OCI-LY7 (cell line): ENCODE results near the gene FOXO6. TPM values are rescaled to one million over a fixed set of nuclear protein-coding genes. Genes with fewer than 3 reads are reported as not detected.

Experiments used
- BruUV-seq: library from RNA; stranded (reverse); fragments of 400-500 nt; replicated peaks from 2 replicates; lab custom pipeline; 2021; lab: Mats Ljungman, UMichigan
- CTCF ChIA-PET: fragments of 300-600 bp; sonication (Branson Sonifier 250); formaldehyde crosslinking; loops from one replicate; lab custom pipeline; 2022; ENCODE audit warnings: antibody characterized with exemption; ENCODE audit not compliant: unreplicated experiment; lab: Charles Lee
- POLR2A ChIA-PET: fragments of 300-600 bp; sonication (Branson Sonifier 250); formaldehyde crosslinking; loops from one replicate; lab custom pipeline; 2022; ENCODE audit warnings: antibody characterized with exemption; lab: Charles Lee
- DNase-seq: peaks from one replicate; pipeline ENCODE4 v3.0.0-alpha.2; 2015; ENCODE audit warnings: low spot score
- H2AFZ ChIP-seq: fragments of 200-600 bp; sonication (generic), shearing (Covaris generic); 2 replicates; pipeline ENCODE4 v1.6.1; 2014; ENCODE audit warnings: mild to moderate bottlenecking, antibody characterized with exemption, low read length, moderate library complexity
- H3K27ac ChIP-seq: fragments of 200-600 bp; sonication (generic); 2 replicates; pipeline ENCODE4 v1.5.1; 2014; ENCODE audit warnings: mixed run types, low read depth, mild to moderate bottlenecking, moderate library complexity, low read length, inconsistent platforms; ENCODE audit not compliant: poor library complexity, severe bottlenecking
- H3K36me3 ChIP-seq: fragments of 200-600 bp; sonication (generic); 2 replicates; pipeline ENCODE4 v1.6.1; 2014; ENCODE audit warnings: mild to moderate bottlenecking, antibody characterized with exemption, low read length, moderate library complexity, mixed read lengths; ENCODE audit not compliant: insufficient read depth
- H3K4me1 ChIP-seq: fragments of 200-600 bp; sonication (generic); 2 replicates; pipeline ENCODE4 v1.5.1; 2014; ENCODE audit warnings: mild to moderate bottlenecking, low read length; ENCODE audit not compliant: insufficient read depth, poor library complexity, severe bottlenecking
- H3K4me2 ChIP-seq: fragments of 200-600 bp; sonication (generic); 2 replicates; pipeline ENCODE4 v1.6.1; 2014; ENCODE audit warnings: mild to moderate bottlenecking, low read length
- H3K4me3 ChIP-seq: fragments of 200-600 bp; sonication (generic); 2 replicates; pipeline ENCODE4 v1.5.1; 2014; ENCODE audit warnings: mild to moderate bottlenecking, low read depth, low read length; ENCODE audit not compliant: poor library complexity, severe bottlenecking
- H3K79me2 ChIP-seq: fragments of 200-600 bp; sonication (generic); 2 replicates; pipeline ENCODE4 v1.6.1; 2016; ENCODE audit warnings: low read depth, mild to moderate bottlenecking, low read length, moderate library complexity, mixed read lengths; ENCODE audit not compliant: insufficient read depth
- H3K9me2 ChIP-seq: fragments of 200-600 bp; sonication (generic); 2 replicates; pipeline ENCODE4 v1.6.1; 2016; ENCODE audit warnings: mild to moderate bottlenecking, low read length, mixed read lengths; ENCODE audit not compliant: insufficient read depth
- H3K9me3 ChIP-seq: fragments of 200-600 bp; sonication (generic); 2 replicates; pipeline ENCODE4 v1.6.1; 2014; ENCODE audit warnings: mild to moderate bottlenecking, mixed run types, low read length, mixed read lengths
- H4K20me1 ChIP-seq: fragments of 200-600 bp; sonication (generic); 2 replicates; pipeline ENCODE4 v1.6.1; 2014; ENCODE audit warnings: mild to moderate bottlenecking, antibody characterized with exemption, low read length, moderate library complexity, mixed read lengths; ENCODE audit not compliant: insufficient read depth
- CTCF ChIP-seq: fragments of 200-600 bp; sonication (generic); conservative IDR thresholded peaks from 2 replicates; pipeline ENCODE4 v1.5.1; 2014; ENCODE audit warnings: mild to moderate bottlenecking, antibody characterized with exemption, low read length, moderate library complexity, mixed read lengths
- EZH2phosphoT487 ChIP-seq: fragments of 200-600 bp; sonication (generic); IDR thresholded peaks from 2 replicates; pipeline ENCODE4 v1.6.1; 2018; ENCODE audit warnings: low read depth, borderline replicate concordance, mild to moderate bottlenecking, mixed run types, antibody characterized with exemption, low read length, moderate library complexity, mixed read lengths
- intact Hi-C: fragments of 100-400 bp; cut with micrococcal nuclease; formaldehyde crosslinking; loops from one replicate; pipeline ENCODE4 v1.10.0; 2022; ENCODE audit not compliant: unreplicated experiment
- total RNA-seq, 2 experiments: library from RNA; depleted of rRNA in 1 of 2; stranded (reverse); fragments of >200 nt in 1 of 2; shearing (Covaris generic) in 1 of 2; gene quantifications; 2 replicates each; pipeline ENCODE4 v1.2.3, GENCODE V29; 2014 to 2022

FOXO6 gene
- total RNA-seq, 2 experiments from 2014 or later = not detected

DNA sequence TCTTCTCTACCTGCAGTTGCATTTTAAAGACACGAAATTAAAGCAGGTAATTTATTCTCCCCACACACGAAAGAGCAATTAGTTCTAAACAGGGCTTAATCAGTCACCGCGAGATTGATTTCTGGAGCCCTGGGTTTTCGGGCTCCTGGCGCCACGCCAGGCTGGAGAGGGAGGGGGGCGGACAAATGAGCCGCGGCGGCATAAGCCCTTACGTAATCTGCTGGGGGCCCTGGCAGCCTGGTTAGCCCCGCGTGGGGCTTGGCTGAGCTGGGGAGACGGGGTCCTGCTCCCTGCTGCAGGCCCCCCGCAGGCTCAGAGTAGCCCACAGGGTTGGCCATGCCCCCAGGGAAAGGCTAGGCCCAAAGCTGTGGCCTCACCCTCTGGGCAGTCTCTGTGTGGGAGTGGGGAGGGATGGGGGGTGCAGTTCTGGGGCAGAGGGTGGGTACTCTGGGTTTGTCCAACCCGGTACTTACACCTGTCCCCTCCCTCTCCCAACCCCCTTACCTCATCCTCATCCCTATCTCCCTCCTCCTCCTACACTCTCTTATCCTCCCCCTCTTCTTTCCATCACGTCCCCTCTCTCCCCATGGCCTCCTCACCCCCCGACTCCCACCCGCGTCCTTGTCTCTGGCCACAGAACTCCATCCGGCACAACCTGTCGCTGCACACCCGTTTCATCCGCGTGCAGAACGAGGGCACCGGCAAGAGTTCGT, 19.9 kb downstream of the FOXO6 start:
- TF ChIP-seq EZH2phosphoT487 (no peak), CTCF (no peak)
- no peaks in the 10 kb centered on the region for H3K79me2 ChIP-seq
- no peaks in the 10 kb centered on the region for H3K9me3 ChIP-seq
- no peak overlapping the region for H2AFZ ChIP-seq
- no peaks in the 10 kb centered on the region for H4K20me1 ChIP-seq
- no peak overlapping the region for H3K4me3 ChIP-seq
- H3K36me3 ChIP-seq = no peaks in the 10 kb centered on the region
- no peak overlapping the region for H3K27ac ChIP-seq
- H3K4me1 ChIP-seq = peaks cover 9% of the 10 kb centered on the region
- no TSS peak for BruUV-seq
- ChIA-PET POLR2A (no interaction called here), CTCF (no interaction called here)
- no peaks in the 10 kb centered on the region for H3K9me2 ChIP-seq
- DNase-seq = no peak
- no peak overlapping the region for H3K4me2 ChIP-seq
- intact Hi-C loops = no loop called here

DNA sequence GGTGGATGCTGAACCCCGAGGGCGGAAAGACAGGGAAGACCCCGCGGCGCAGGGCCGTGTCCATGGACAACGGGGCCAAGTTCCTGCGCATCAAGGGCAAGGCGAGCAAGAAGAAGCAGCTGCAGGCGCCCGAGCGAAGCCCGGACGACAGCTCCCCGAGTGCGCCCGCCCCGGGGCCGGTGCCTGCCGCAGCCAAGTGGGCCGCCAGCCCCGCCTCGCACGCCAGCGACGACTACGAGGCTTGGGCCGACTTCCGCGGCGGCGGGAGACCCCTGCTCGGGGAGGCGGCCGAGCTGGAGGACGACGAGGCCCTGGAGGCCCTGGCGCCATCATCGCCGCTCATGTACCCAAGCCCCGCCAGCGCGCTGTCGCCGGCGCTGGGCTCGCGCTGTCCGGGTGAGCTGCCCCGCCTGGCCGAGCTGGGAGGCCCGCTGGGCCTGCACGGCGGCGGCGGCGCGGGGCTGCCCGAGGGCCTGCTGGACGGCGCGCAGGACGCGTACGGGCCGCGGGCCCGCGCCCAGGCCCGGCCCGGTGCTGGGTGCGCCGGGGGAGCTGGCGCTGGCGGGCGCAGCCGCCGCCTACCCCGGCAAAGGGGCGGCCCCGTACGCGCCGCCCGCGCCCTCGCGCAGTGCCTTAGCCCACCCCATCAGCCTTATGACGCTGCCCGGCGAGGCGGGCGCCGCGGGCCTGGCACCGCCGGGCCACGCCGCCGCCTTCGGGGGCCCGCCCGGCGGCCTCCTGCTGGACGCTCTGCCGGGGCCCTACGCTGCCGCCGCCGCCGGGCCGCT, 20.7 kb downstream of the FOXO6 start:
- H3K79me2 ChIP-seq = no peaks in the 10 kb centered on the region
- no peak overlapping the region for H3K4me3 ChIP-seq
- H4K20me1 ChIP-seq = no peaks in the 10 kb centered on the region
- no peak for DNase-seq
- no peak overlapping the region for H2AFZ ChIP-seq
- ChIA-PET CTCF (no interaction called here), POLR2A (no interaction called here)
- H3K36me3 ChIP-seq = no peaks in the 10 kb centered on the region
- no peak overlapping the region for H3K27ac ChIP-seq
- no peak overlapping the region for H3K4me2 ChIP-seq
- H3K4me1 ChIP-seq = peaks cover 9% of the 10 kb centered on the region
- TF ChIP-seq CTCF (no peak), EZH2phosphoT487 (no peak)
- no peaks in the 10 kb centered on the region for H3K9me3 ChIP-seq
- intact Hi-C loops = no loop called here
- no peaks in the 10 kb centered on the region for H3K9me2 ChIP-seq
- no TSS peak for BruUV-seq
